Fibroblast of skin of scalp (primary cell): ENCODE results near the gene IGFBP1.
"Not testable (repeated sequence)": the region's sequence is repeated elsewhere in the genome, so short reads cannot be mapped to it uniquely, and the experiment has no call there.

Source experiments
- DNase-seq: peaks from one replicate; pipeline ENCODE4 v3.0.0-alpha.2; 2013

IGFBP1 gene

DNA sequence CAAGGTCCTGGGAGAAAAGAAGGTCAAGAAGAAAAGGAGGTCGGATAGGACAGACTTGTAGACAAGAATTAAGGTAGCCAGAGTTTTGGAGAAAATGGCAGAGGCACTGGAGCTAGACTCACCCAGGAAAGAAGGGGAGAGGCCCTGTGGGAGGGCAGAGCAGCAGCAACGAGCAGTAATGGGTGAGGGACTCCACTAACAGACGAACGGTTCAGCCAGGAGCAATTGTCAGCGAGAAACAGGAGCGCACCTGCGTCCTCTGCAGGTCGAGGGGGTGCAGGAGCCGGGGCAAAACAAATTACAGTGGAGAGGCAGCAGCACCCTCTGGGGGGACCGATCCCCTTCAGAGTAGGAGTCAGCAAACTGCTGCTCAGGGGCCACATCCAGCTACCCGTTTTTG is 51.3 kb downstream of the IGFBP1 start:
- DNase-seq = no peak

DNA sequence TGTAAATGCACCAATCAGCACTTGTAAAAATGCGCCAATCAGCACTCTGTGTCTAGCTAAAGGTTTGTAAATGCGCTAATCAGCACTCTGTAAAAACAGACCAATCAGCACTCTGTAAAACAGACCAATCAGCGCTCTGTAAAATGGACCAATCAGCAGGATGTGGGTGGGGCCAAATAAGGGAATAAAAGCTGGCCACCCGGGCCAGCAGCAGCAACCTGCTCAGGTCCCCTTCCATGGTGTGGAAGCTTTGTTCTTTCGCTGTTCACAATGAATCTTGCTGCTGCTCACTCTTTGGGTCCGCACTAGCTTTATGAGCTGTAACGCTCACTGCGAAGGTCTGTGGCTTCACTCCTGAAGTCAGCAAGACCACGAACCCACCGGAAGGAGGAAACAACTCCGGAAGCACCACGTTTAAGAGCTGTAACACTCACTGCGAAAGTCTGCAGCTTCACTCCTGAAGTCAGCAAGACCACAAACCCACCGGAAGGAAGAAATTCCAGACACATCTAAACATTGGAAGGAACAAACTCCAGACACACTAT is 52.0 kb downstream of the IGFBP1 start:
- not testable (repeated sequence) for DNase-seq

DNA sequence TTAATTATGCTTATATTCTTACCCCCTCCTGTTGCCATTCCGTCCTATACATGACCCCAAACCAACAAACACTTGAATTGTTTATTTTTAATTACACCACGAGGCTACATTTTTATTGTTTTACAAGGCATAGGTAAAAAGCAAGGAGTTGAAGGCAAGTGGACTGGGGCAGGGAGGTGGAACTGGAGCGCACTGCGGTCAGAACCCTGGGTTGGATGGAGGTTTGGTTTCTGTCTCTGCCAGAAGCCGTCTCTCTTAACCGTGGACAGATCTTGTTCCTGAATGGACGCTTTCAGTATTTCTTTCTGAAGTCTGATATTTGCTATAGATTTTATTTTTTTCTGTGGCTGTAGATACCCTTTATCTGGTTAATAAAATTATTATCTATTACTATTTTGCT is 52.7 kb downstream of the IGFBP1 start:
- no peak for DNase-seq
